ENCODE measurements around the gene IL18RAP. TPM values are rescaled to one million over a fixed set of nuclear protein-coding genes. Genes with fewer than 3 reads are reported as not detected.

The IL18RAP gene
- total and polyA plus RNA-seq, 2 experiments from 2014 or later, result not detected

- TF ChIP-seq, protein P1, sequence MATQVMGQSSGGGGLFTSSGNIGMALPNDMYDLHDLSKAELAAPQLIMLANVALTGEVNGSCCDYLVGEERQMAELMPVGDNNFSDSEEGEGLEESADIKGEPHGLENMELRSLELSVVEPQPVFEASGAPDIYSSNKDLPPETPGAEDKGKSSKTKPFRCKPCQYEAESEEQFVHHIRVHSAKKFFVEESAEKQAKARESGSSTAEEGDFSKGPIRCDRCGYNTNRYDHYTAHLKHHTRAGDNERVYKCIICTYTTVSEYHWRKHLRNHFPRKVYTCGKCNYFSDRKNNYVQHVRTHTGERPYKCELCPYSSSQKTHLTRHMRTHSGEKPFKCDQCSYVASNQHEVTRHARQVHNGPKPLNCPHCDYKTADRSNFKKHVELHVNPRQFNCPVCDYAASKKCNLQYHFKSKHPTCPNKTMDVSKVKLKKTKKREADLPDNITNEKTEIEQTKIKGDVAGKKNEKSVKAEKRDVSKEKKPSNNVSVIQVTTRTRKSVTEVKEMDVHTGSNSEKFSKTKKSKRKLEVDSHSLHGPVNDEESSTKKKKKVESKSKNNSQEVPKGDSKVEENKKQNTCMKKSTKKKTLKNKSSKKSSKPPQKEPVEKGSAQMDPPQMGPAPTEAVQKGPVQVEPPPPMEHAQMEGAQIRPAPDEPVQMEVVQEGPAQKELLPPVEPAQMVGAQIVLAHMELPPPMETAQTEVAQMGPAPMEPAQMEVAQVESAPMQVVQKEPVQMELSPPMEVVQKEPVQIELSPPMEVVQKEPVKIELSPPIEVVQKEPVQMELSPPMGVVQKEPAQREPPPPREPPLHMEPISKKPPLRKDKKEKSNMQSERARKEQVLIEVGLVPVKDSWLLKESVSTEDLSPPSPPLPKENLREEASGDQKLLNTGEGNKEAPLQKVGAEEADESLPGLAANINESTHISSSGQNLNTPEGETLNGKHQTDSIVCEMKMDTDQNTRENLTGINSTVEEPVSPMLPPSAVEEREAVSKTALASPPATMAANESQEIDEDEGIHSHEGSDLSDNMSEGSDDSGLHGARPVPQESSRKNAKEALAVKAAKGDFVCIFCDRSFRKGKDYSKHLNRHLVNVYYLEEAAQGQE (IDR thresholded peaks at IDR 0.05; ENCODE audit: unreplicated experiment), result no peak
- no peak for TF ChIP-seq CREB1 (CRISPR knock-in tag; IDR thresholded peaks at IDR 0.05; ENCODE audit: low read depth)
- TF ChIP-seq ZNF114 (CRISPR knock-in tag; IDR thresholded peaks at IDR 0.05), result no peak
Observed at GRCh38 chr2:102392942-102393341, 30.0 kb upstream of the IL18RAP start (continued).

GRCh38 chr2:102396012-102396411, 26.9 kb upstream of the IL18RAP start:
- H3K4me2 ChIP-seq, result no peak overlapping the region
- Mint-ChIP-seq H3K4me3 (no peak overlapping the region), H3K27ac (no peak overlapping the region), H3K36me3 (ENCODE audit: low read depth) (no peaks in the 10 kb centered on the region), H3K27me3 (ENCODE audit: insufficient read depth, low read depth, poor library complexity) (no peaks in the 10 kb centered on the region), H3K4me1 (no peaks in the 10 kb centered on the region), H3K9me3 (no peaks in the 10 kb centered on the region)
- H4K20me1 ChIP-seq (replicated peaks; ENCODE audit: insufficient read depth), result no peaks in the 10 kb centered on the region
- H3K79me2 ChIP-seq (replicated peaks; ENCODE audit: insufficient read depth), result no peaks in the 10 kb centered on the region
- DNase-seq (ENCODE audit: low spot score) (no peak), ATAC-seq (no peak)
- no peaks in the 10 kb centered on the region for H3K4me1 ChIP-seq (ENCODE audit: insufficient read depth)
- H3K36me3 ChIP-seq (ENCODE audit: insufficient read depth), result no peaks in the 10 kb centered on the region
- no peak overlapping the region for H3K4me3 ChIP-seq
- no peak overlapping the region for H2AFZ ChIP-seq
- H3K9me2 ChIP-seq (ENCODE audit: insufficient read depth), result no peaks in the 10 kb centered on the region
- no peak overlapping the region for H3K27ac ChIP-seq (ENCODE audit: low read depth)
- H3K27me3 ChIP-seq (ENCODE audit: insufficient read depth), result no peaks in the 10 kb centered on the region
- no peaks in the 10 kb centered on the region for H3F3A ChIP-seq (replicated peaks; ENCODE audit: low read depth)
- TF ChIP-seq NANOG (IDR thresholded peaks at IDR 0.05; ENCODE audit: borderline replicate concordance), result no peak
- TF ChIP-seq STAT1 (IDR thresholded peaks at IDR 0.05; ENCODE audit: unreplicated experiment), result no peak
- TF ChIP-seq, protein P2, sequence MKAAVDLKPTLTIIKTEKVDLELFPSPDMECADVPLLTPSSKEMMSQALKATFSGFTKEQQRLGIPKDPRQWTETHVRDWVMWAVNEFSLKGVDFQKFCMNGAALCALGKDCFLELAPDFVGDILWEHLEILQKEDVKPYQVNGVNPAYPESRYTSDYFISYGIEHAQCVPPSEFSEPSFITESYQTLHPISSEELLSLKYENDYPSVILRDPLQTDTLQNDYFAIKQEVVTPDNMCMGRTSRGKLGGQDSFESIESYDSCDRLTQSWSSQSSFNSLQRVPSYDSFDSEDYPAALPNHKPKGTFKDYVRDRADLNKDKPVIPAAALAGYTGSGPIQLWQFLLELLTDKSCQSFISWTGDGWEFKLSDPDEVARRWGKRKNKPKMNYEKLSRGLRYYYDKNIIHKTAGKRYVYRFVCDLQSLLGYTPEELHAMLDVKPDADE (IDR thresholded peaks at IDR 0.05), result no peak
- no peak for TF ChIP-seq EZH2 (IDR thresholded peaks at IDR 0.05; ENCODE audit: low read depth, unreplicated experiment)
- TF ChIP-seq, protein P1 (IDR thresholded peaks at IDR 0.05; ENCODE audit: unreplicated experiment), result no peak
- no peak for TF ChIP-seq ZNF331 (CRISPR knock-in tag; IDR thresholded peaks at IDR 0.05; ENCODE audit: low read depth)
- TF ChIP-seq POLR2AphosphoS5 (IDR thresholded peaks at IDR 0.05; ENCODE audit: low read depth), result no peak
- no peak for TF ChIP-seq JUNB (IDR thresholded peaks at IDR 0.05; ENCODE audit: unreplicated experiment)
- TF ChIP-seq EZH2phosphoT487 (IDR thresholded peaks at IDR 0.05; ENCODE audit: unreplicated experiment), result no peak
- TF ChIP-seq, protein P3, sequence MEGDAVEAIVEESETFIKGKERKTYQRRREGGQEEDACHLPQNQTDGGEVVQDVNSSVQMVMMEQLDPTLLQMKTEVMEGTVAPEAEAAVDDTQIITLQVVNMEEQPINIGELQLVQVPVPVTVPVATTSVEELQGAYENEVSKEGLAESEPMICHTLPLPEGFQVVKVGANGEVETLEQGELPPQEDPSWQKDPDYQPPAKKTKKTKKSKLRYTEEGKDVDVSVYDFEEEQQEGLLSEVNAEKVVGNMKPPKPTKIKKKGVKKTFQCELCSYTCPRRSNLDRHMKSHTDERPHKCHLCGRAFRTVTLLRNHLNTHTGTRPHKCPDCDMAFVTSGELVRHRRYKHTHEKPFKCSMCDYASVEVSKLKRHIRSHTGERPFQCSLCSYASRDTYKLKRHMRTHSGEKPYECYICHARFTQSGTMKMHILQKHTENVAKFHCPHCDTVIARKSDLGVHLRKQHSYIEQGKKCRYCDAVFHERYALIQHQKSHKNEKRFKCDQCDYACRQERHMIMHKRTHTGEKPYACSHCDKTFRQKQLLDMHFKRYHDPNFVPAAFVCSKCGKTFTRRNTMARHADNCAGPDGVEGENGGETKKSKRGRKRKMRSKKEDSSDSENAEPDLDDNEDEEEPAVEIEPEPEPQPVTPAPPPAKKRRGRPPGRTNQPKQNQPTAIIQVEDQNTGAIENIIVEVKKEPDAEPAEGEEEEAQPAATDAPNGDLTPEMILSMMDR (conservative IDR thresholded peaks at IDR 0.05; ENCODE audit: low read depth in 2 of 2), result no peak
- no peak for TF ChIP-seq ZNF114 (CRISPR knock-in tag; IDR thresholded peaks at IDR 0.05)
- TF ChIP-seq CREB1 (CRISPR knock-in tag; IDR thresholded peaks at IDR 0.05; ENCODE audit: low read depth), result no peak

Measured in GM23338 (cell line).